ENCODE results near the gene YES1.
"Not testable (repeated sequence)": the region's sequence is repeated elsewhere in the genome, so short reads cannot be mapped to it uniquely, and the experiment has no call there.

YES1 gene

DNA sequence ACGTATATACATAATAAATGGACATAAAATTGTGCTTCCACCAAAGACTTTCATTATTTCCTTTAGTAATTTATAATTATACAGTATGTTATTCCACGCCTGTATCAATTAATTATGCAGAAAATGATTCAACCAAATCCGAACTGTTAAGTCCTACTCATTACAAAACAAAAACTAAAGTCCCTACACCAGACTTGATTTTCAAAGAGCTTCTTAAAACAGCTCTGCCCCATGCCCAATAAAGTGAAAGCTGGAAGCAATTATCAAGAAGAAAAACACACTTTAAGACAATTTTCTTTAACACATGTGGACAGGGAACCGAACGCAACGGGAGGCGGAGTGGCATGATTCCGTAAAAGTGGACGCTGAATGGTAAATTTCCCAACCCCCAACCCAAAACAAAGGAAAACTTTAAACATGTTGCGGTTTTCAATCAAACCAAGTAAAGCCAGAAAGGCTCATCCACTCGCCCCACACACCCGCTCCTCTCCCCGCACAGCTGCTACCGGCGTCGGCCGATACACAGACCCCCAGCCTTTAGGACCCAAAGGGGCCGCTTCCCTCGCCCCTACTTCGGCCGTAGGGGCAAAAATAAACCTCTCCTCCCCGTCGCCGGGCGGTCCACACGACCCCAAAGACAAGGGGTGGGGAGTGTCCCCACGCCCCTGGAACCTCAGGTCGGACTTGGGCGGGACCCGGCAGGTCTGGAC lies 705 bp downstream of the YES1 start:
- peak overlapping the region; percentile 98 for H3K27ac ChIP-seq

DNA sequence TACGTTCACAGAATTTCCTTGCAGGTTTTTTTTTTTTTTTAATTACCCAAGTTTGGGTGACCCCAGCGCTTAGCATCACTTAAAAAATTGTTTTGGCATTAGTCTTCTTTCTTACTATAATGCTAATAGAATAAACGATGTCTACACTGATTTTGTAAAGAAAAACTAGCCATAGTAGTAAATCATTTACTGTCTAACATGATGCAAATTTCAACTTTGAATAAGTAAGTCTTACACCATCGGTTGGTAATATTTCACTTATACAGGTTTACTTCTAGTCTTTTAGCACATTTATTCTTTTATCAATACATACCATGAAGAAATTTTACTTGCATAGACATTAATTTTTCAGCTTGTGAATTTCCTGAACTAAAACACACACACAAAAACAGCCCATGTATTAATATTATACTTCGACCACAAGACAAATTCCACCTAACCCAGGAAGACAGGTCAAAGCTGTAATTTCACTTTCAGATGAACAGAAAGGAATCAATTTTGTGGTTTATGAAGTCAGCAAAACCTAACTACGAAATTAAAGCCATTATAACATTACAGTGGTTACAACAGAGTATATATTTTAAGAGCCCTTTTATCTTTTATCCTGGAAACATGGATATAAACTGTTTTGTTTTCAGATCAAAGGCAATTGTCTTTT lies 1.9 kb downstream of the YES1 start:
- peak overlapping the region; percentile 98 for H3K27ac ChIP-seq
- TF ChIP-seq, protein P1, sequence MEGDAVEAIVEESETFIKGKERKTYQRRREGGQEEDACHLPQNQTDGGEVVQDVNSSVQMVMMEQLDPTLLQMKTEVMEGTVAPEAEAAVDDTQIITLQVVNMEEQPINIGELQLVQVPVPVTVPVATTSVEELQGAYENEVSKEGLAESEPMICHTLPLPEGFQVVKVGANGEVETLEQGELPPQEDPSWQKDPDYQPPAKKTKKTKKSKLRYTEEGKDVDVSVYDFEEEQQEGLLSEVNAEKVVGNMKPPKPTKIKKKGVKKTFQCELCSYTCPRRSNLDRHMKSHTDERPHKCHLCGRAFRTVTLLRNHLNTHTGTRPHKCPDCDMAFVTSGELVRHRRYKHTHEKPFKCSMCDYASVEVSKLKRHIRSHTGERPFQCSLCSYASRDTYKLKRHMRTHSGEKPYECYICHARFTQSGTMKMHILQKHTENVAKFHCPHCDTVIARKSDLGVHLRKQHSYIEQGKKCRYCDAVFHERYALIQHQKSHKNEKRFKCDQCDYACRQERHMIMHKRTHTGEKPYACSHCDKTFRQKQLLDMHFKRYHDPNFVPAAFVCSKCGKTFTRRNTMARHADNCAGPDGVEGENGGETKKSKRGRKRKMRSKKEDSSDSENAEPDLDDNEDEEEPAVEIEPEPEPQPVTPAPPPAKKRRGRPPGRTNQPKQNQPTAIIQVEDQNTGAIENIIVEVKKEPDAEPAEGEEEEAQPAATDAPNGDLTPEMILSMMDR (conservative IDR thresholded peaks at IDR 0.05): no peak

More for the DNA sequence above, 705 bp downstream of the YES1 start:
- TF ChIP-seq, protein P1 (conservative IDR thresholded peaks at IDR 0.05): no peak

DNA sequence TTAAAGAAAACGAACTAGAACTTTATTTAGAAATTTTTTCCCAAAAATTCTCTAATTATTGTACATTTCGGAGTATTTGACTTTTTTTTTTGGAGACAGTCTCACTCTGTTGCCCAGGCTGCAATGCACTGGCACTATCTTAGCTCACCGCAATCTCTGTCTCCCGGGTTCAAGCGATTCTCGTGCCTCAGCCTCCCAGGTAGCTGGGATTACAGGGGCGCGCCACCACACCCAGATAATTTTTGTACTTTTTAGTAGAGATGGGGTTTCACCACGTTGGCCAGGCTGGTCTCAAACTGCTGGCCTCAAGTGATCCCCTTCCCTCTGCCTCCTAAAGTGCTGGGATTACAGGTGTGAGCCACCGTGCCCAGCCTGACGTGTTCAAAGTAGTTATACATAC lies 2.8 kb downstream of the YES1 start:
- H3K27ac ChIP-seq: not testable (repeated sequence)

DNA sequence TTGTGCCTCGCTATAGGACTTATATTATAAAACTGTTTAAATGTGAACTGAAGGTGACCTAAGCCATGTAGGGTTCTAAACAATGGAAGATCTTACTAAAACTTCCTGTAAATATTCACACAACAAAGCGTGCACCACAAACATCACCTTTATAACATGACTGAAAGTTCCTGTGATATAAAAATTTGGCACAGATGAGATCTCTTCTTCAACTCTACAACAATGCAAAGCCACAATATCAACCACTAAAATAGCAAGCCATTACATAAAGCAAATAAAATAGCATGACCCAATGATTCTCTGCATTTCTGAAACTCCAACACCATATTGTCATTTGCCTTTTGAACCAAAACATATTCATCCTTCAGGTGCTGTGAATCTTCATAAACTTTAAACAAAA lies 3.5 kb downstream of the YES1 start:
- H3K27ac ChIP-seq: no peak overlapping the region
- TF ChIP-seq, protein P1 (conservative IDR thresholded peaks at IDR 0.05): no peak

DNA sequence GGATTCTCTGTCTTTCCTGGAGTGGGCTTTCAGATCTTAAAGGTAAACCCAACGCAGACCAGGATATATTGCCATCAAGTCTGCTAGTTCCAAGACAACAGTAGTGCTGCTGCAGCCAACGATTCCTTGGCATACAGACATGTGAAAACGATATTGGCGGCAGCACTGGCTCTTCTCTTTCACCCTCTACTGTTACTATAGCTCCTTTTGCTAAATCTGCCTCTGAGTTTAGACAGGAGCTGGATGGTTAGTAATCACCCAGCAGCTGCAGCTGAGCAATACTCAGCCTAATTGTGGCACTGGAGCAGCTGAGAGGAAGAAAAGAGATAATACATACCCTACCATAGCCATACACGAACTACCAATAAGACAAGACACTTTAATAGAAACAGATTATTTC lies 4.0 kb downstream of the YES1 start:
- TF ChIP-seq, protein P1 (conservative IDR thresholded peaks at IDR 0.05): no peak
- no peak overlapping the region for H3K27ac ChIP-seq

DNA sequence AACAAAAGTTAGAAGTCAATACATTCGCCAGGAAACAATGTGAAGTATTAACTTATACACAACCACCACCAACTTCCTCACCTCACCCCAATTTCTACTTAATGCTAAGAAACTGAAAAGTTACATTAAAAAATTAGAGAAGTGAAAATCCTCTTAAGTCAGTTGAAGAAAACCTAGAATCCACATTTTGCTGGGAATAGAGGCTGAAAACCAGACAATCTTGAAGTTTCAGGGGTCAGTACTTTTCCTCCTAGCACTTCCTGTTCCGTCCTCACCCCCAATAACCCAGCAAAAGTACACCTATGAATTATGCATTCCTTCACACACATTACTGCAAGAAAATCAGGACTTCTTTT lies 6.3 kb downstream of the YES1 start:
- TF ChIP-seq, protein P1 (conservative IDR thresholded peaks at IDR 0.05): no peak
- no peak overlapping the region for H3K27ac ChIP-seq

DNA sequence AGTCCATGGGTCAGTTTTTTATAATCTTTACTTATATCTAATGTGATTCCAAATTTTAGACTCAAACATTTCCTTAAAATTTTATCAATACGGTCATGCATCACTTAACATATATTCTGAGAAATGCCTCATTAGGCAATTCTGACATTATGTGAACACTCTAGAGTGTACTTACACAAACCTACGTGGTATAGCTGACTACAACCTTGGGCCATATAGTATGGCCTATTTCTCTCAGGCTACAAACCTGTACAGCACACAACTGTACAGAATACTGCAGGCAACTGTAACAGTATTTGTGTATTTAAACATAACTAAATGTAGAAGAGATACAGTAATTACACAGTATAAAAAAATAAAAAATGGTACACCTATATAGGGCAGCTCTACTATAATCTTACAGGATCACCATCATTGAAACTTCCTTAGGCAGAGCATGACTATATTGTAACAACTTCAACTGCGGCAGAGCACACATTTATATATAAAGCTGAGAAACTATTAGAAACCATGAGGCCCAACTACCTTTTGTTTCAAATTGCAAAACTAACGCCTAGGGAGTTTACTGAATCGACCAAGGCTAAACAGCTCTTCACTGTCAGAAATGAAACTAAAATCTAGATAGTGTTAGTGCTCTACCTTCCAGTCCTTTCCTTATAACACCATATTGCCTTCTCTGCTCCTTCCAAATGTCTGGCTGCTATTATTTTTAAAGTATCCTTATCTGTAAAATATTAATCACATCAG lies 6.9 kb downstream of the YES1 start:
- TF ChIP-seq, protein P1 (conservative IDR thresholded peaks at IDR 0.05): no peak
- H3K27ac ChIP-seq: no peak overlapping the region

All from VCaP (cell line).